22Rv1 (cell line): Measurements from ENCODE around the gene SPEG.

Experiments
- CTCF ChIP-seq: fragments of 450-650 bp; IDR thresholded peaks from 2 replicates; pipeline ENCODE4 v1.5.1; 2017; ENCODE audit warnings: mild to moderate bottlenecking
- ZFX ChIP-seq: fragments of 450-650 bp; IDR thresholded peaks from 2 replicates; pipeline ENCODE4 v1.6.1; 2017; ENCODE audit warnings: antibody characterized with exemption, borderline replicate concordance

GRCh38 chr2:219437141-219437540 is 2.5 kb downstream of the SPEG start:
- no peak for TF ChIP-seq CTCF
- no peak for TF ChIP-seq ZFX
